HepG2 (cell line): ENCODE measurements around the gene ZNF586. TPM values are rescaled to one million over a fixed set of nuclear protein-coding genes. Genes with fewer than 3 reads are reported as not detected.
"Not testable (repeated sequence)": the region's sequence is repeated elsewhere in the genome, so short reads cannot be mapped to it uniquely, and the experiment has no call there.

Source experiments
- ATAC-seq: fragments of 200-7000 bp; cut with Tn5 transposase; 3 replicates; pipeline ENCODE4 v1.9.1; 2020; ENCODE audit warnings: mild to moderate bottlenecking, moderate library complexity
- BruUV-seq: library from RNA; stranded (reverse); fragments of 400-500 nt; replicated peaks from 2 replicates; lab custom pipeline; 2021; lab: Mats Ljungman, UMichigan
- CTCF ChIA-PET: fragments of 300-600 bp; formaldehyde crosslinking; extraction: SDS; loops from one replicate; lab custom pipeline; 2021; ENCODE audit warnings: low total read pairs, inconsistent platforms, low intra/inter-chr PET ratio; lab: Yijun Ruan, JAX
- POLR2A ChIA-PET: fragments of 350-600 bp; sonication (Branson Sonifier 250); formaldehyde crosslinking; loops from one replicate; lab custom pipeline; 2020; ENCODE audit warnings: antibody characterized with exemption, inconsistent platforms; lab: Yijun Ruan, JAX
- DNase-seq: peaks from one replicate; pipeline ENCODE4 v3.0.0-alpha.2; 2015; ENCODE audit warnings: low spot score
- FAIRE-seq: peaks from 3 replicates; lab custom pipeline; 2011; peaks lifted over from hg19 to GRCh38; lab: Jason Lieb, UNC
- H2AFZ ChIP-seq: one replicate; pipeline ENCODE4 v1.6.1; 2011; ENCODE audit warnings: low read length, inconsistent platforms
- H3K27ac ChIP-seq: fragments of 300-600 bp; 3 replicates; pipeline ENCODE4 v1.8.0; 2011; ENCODE audit warnings: mixed run types, mild to moderate bottlenecking, mixed read lengths, low read length, inconsistent platforms; ENCODE audit not compliant: insufficient read depth; ENCODE audit errors: extremely low read length
- H3K27me3 ChIP-seq, 2 experiments: fragments of 200-600 bp in 1 of 2; 2 replicates in 1 of 2; 3 replicates in 1 of 2; pipeline versions ENCODE4 v1.6.0 to v1.8.0; 2011; ENCODE audit warnings: low read length in 2 of 2, mild to moderate bottlenecking in 2 of 2, moderate library complexity in 2 of 2, inconsistent platforms in 1 of 2; ENCODE audit not compliant: insufficient read depth in 2 of 2, control insufficient read depth in 1 of 2
- H3K36me3 ChIP-seq, 2 experiments: fragments of 200-600 bp in 1 of 2; replicated peaks in 1 of 2; 2 replicates in 1 of 2; 3 replicates in 1 of 2; pipeline versions ENCODE4 v1.5.1 to v1.8.0; 2011; ENCODE audit warnings: low read length in 2 of 2, inconsistent platforms in 1 of 2; ENCODE audit not compliant: insufficient read depth in 2 of 2, control insufficient read depth in 1 of 2
- H3K4me1 ChIP-seq: 2 replicates; pipeline ENCODE4 v1.5.1; 2012; ENCODE audit warnings: low read length, inconsistent platforms; ENCODE audit not compliant: insufficient read depth
- H3K4me2 ChIP-seq: 2 replicates; pipeline ENCODE4 v1.6.0; 2011; ENCODE audit warnings: low read depth, low read length, inconsistent platforms
- H3K4me3 ChIP-seq, 3 experiments: fragments of 200-600 bp in 1 of 3; sonication (generic), shearing (Covaris generic) in 1 of 3; replicated peaks in 1 of 3; 2 replicates each; pipeline ENCODE4 v1.5.1; 2011 to 2016; ENCODE audit warnings: low read length in 3 of 3, inconsistent platforms in 2 of 3, low read depth in 2 of 3, mild to moderate bottlenecking in 2 of 3, control low read depth in 1 of 3, mixed read lengths in 1 of 3; ENCODE audit not compliant: insufficient read depth in 1 of 3
- H3K79me2 ChIP-seq: one replicate; pipeline ENCODE4 v1.6.1; 2011; ENCODE audit warnings: low read length, inconsistent platforms; ENCODE audit not compliant: insufficient read depth
- H3K9ac ChIP-seq: 2 replicates; pipeline ENCODE4 v1.6.0; 2011; ENCODE audit warnings: mild to moderate bottlenecking, low read depth, low read length, inconsistent platforms; ENCODE audit not compliant: insufficient read depth
- H3K9me3 ChIP-seq: 2 replicates; pipeline ENCODE4 v1.5.1; 2012; ENCODE audit warnings: mild to moderate bottlenecking, low read length
- H4K20me1 ChIP-seq: 2 replicates; pipeline ENCODE4 v1.6.0; 2011; ENCODE audit warnings: inconsistent platforms, mild to moderate bottlenecking, low read length, moderate library complexity; ENCODE audit not compliant: insufficient read depth
- SAP130 ChIP-seq: IDR thresholded peaks from 2 replicates; pipeline ENCODE4 v1.6.1; 2016; ENCODE audit warnings: low read depth
- WGBS: methylation state at CpG from one replicate; pipeline ENCODE4 v1.1.6; 2017; ENCODE audit warnings: low lambda C conversion rate; 5-methylcytosine and 5-hydroxymethylcytosine counted together
- in situ Hi-C: cut with HindIII; loops from 2 replicates; pipeline ENCODE4 v1.10.0; 2017; ENCODE audit warnings: low pct_unique_long_range_greater_than_20kb; ENCODE audit not compliant: extremely low pct_ligation_motif_present
- intact Hi-C: fragments of 100-400 bp; cut with micrococcal nuclease; formaldehyde crosslinking; loops from one replicate; pipeline ENCODE4 v1.10.0; 2022; ENCODE audit not compliant: unreplicated experiment
- polyA plus RNA-seq, 8 experiments: library from polyadenylated mRNA; depleted of rRNA in 3 of 8; stranded (reverse) in 7 of 8; unstranded in 1 of 8; fragments of >200 nt; fragmentation: Illumina TruSeq in 4 of 8; extraction: Trizol in 4 of 8; gene quantifications; 2 replicates each; pipeline versions ENCODE4 v1.2.1 to v1.2.3, GENCODE V29; 2011 to 2016; ENCODE audit warnings: low read depth in 4 of 8, missing spikeins in 1 of 8, mixed read lengths in 1 of 8; ENCODE audit not compliant: insufficient read depth in 1 of 8
- total RNA-seq, 5 experiments: library from RNA; depleted of rRNA; stranded (reverse); fragments of >200 nt; fragmentation: Illumina TruSeq; extraction: Trizol; gene quantifications; 2 replicates each; pipeline ENCODE4 v1.2.3, GENCODE V29; 2016; ENCODE audit warnings: low read depth in 1 of 5

Gene ZNF586
- total and polyA plus RNA-seq, 2 of the 13 experiments (the other 11 are each of a cell fraction or from before 2014, with no cell fraction given) = 0.50 to 3.4 TPM

DNA sequence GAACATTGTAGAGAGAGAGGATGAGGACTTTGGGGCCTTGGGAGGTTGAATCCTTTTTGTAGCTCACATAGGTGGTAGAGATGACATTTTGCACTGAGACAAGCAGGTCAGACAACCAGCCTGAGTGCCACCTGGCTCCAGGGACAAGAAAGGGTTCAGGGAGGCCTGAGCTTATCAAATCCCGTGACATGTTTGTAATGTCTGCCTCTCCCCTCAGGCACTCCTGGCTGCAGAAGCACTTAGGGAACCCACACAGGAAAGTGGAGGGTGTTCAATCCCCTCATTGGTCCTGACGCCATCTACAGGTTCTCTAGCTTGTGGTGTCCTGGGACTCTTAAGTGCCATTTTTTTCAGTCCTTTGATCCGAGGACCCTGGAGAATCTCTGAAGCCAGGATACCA lies 51.6 kb downstream of the ZNF586 start:
- BruUV-seq, H3K27me3 ChIP-seq, H3K9me3 ChIP-seq, DNase-seq, CTCF ChIA-PET, H2AFZ ChIP-seq, in situ Hi-C loops, ATAC-seq, POLR2A ChIA-PET: not testable (repeated sequence)
- Histone ChIP-seq H3K79me2 (peaks cover 61% of the 10 kb centered on the region), H3K36me3 (peaks cover 0 to 10% of the 10 kb centered on the region in 2 experiments; a peak in 1 of 5 replicates), H4K20me1 (peaks cover 16% of the 10 kb centered on the region; the same call in 1 of the 2 replicates), H3K27ac (peak overlapping the region; percentile 90), H3K4me2 (peak overlapping the region; percentile 97), H3K9ac (peak overlapping the region; percentile 98), H3K4me3 (peak overlapping the region; percentile 86 to 96 (median 88)), H3K4me1 (peaks cover 55% of the 10 kb centered on the region)
- 0% methylated on average over 1 of the region's 3 CpGs for WGBS
- intact Hi-C loops = loop anchor here (10.0 kb wide), 1 partner anchor 334 kb away; the partner anchor contains the start of gene ZNF329
- TF ChIP-seq SAP130 (CRISPR knock-in tag) = 0 out of 2 replicates have a peak, but pooled peaks have one; percentile 14
- FAIRE-seq = peak; percentile 47

DNA sequence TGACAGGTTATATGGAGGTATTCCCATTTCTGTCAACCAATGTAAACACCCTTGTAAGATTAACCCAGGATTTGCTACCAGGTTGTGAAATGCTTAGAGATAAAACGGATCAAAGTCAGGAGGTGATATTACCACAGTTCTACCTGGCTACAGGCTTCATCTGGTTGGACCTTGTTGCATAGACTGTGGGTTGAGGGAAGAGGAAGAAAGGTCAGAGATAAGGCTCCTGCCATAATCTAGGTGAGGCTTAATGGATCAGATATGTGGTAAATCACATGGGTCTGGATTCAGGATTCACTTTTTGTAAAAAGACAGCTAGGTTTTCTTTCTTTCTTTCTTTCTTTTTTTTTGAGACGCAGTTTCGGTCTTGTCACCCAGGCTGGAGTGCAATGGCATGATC lies 52.0 kb downstream of the ZNF586 start:
- H3K9ac ChIP-seq, DNase-seq, POLR2A ChIA-PET, BruUV-seq, FAIRE-seq, H2AFZ ChIP-seq, H3K27me3 ChIP-seq, H3K4me2 ChIP-seq, H3K27ac ChIP-seq, H3K4me3 ChIP-seq, CTCF ChIA-PET, in situ Hi-C loops, H3K9me3 ChIP-seq, ATAC-seq: not testable (repeated sequence)
- intact Hi-C loops = loop anchor here (10.0 kb wide), 1 partner anchor 333 kb away; the partner anchor contains the start of gene ZNF329
- 97% methylated on average over 2 of the region's 3 CpGs for WGBS
- peaks cover 2 to 14% of the 10 kb centered on the region in 2 experiments; a peak in 2 of 5 replicates for H3K36me3 ChIP-seq
- peaks cover 55% of the 10 kb centered on the region for H3K4me1 ChIP-seq
- H4K20me1 ChIP-seq = peaks cover 16% of the 10 kb centered on the region; the same call in 1 of the 2 replicates
- H3K79me2 ChIP-seq = peaks cover 65% of the 10 kb centered on the region

DNA sequence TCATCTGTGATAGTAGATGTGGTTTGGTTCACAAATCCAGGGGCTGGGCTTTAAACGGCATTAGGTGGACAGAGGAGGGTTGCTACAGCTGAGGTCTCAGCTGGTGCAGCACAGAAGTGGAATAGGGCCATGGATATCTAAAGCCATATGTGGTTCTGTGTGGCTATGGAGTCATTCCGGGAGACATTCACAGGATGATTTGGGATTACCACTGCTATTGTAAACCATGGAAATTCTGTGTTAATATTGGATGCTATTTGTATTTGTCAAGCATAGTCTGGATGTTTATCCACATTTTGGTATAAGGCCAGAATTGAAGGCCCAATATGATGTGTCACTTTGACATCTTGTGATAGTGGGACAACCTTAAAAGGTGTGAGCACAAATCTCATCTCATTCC lies 53.7 kb downstream of the ZNF586 start:
- H3K4me1 ChIP-seq = peaks cover 63% of the 10 kb centered on the region
- H3K9ac ChIP-seq, H3K9me3 ChIP-seq, H3K27ac ChIP-seq, BruUV-seq, DNase-seq, H2AFZ ChIP-seq, in situ Hi-C loops, ATAC-seq, FAIRE-seq, CTCF ChIA-PET, POLR2A ChIA-PET, H3K4me3 ChIP-seq, H3K27me3 ChIP-seq: not testable (repeated sequence)
- WGBS = 74% methylated on average over 2 of the region's 2 CpGs
- peaks cover 16% of the 10 kb centered on the region; the same call in 1 of the 2 replicates for H4K20me1 ChIP-seq
- peaks cover 2 to 15% of the 10 kb centered on the region in 2 experiments; a peak in 2 of 5 replicates for H3K36me3 ChIP-seq
- H3K79me2 ChIP-seq = peaks cover 75% of the 10 kb centered on the region
- H3K4me2 ChIP-seq = peak overlapping the region; percentile 52
- intact Hi-C loops = loop anchor here (10.0 kb wide), 1 partner anchor 332 kb away; the partner anchor contains the start of gene ZNF329
